ENCODE results near the gene MOB2. TPM values are rescaled to one million over a fixed set of nuclear protein-coding genes. Genes with fewer than 3 reads are reported as not detected.

Gene MOB2
- total RNA-seq, 1 donor from 2014 or later = 31.3 TPM

DNA sequence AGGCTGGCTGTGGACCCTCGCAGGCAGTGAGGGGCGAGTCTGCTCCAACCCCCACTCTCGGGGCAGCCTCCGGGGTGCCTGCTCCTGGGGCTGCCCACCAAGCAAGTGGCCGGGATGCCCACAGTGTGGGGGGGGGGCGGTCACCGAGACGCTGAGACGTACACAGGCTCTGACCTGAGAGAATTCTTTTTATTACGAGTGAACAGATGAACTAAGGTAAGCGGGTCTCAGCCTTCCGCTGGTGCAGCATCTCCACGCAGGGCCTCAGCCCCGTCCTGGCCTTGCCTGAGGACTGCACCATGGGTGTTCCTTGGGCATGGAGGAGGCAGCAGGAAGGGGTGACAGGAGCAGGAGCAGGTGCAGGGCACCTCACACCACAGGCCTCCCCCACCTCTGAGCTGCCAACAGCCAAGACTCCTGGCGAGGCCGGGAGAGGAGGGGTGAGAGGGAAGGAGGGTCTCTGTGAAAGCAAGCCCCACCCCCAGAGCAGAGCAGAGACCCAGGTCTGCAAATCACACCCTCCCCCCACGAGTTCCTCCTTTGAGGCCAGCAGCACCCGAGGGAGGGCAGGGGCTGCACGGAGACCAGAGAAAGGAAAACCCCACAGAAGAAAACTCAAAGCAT is 17.2 kb downstream of the MOB2 start:
- H3K9me3 Mint-ChIP-seq = no peaks in the 10 kb centered on the region
- H3K4me1 Mint-ChIP-seq = no peaks in the 10 kb centered on the region
- H3K4me3 Mint-ChIP-seq = no peak overlapping the region
- TF ChIP-seq CTCF (IDR thresholded peaks at IDR 0.05; ENCODE audit: unreplicated experiment) = no peak
- H3K36me3 Mint-ChIP-seq = peaks cover 16% of the 10 kb centered on the region
- no peaks in the 10 kb centered on the region for H3K27me3 Mint-ChIP-seq (ENCODE audit: low read depth)
- no peak overlapping the region for H3K27ac Mint-ChIP-seq
- DNase-seq (ENCODE audit: low spot score in 2 of 2, unreplicated experiment in 2 of 2) = no peak

GRCh38 chr11:1468473-1469066 is 18.0 kb downstream of the MOB2 start:
- DNase-seq (ENCODE audit: low spot score in 2 of 2, unreplicated experiment in 2 of 2) = no peak
- Mint-ChIP-seq H3K4me1 (no peaks in the 10 kb centered on the region), H3K4me3 (no peak overlapping the region), H3K36me3 (peaks cover 11% of the 10 kb centered on the region), H3K9me3 (no peaks in the 10 kb centered on the region), H3K27ac (no peak overlapping the region), H3K27me3 (ENCODE audit: low read depth) (no peaks in the 10 kb centered on the region)
- no peak for TF ChIP-seq CTCF (IDR thresholded peaks at IDR 0.05; ENCODE audit: unreplicated experiment)

DNA sequence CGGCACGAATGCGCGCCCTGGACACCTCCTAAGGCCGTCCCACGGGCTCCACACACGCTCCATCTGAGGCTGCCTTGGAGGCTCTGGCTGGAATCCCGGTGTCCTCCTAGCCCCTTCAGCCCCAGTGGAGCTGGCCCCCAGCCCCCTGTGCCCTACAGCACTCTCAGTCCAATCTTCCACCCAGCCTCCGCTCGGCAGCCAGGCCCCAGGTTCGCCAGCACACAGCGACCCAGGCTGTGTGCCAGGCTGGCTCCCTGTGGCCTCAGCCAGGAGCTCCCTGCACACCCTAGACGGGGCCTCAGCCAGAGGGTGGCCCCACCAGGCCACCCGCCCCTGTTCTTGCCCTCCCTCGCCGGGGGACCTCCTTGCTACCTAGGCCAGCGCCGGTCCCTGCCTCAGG is 18.6 kb downstream of the MOB2 start:
- Mint-ChIP-seq H3K36me3 (peaks cover 9% of the 10 kb centered on the region), H3K27me3 (ENCODE audit: low read depth) (no peaks in the 10 kb centered on the region), H3K9me3 (no peaks in the 10 kb centered on the region), H3K4me3 (no peak overlapping the region), H3K27ac (no peak overlapping the region), H3K4me1 (no peaks in the 10 kb centered on the region)
- no peak for TF ChIP-seq CTCF (IDR thresholded peaks at IDR 0.05; ENCODE audit: unreplicated experiment)
- no peak for DNase-seq (ENCODE audit: low spot score in 2 of 2, unreplicated experiment in 2 of 2)

GRCh38 chr11:1467270-1467669 is 19.3 kb downstream of the MOB2 start:
- no peak for DNase-seq (ENCODE audit: low spot score in 2 of 2, unreplicated experiment in 2 of 2)
- TF ChIP-seq CTCF (IDR thresholded peaks at IDR 0.05; ENCODE audit: unreplicated experiment) = no peak
- H3K27me3 Mint-ChIP-seq (ENCODE audit: low read depth) = no peaks in the 10 kb centered on the region
- no peak overlapping the region for H3K4me3 Mint-ChIP-seq
- H3K9me3 Mint-ChIP-seq = no peaks in the 10 kb centered on the region
- no peaks in the 10 kb centered on the region for H3K4me1 Mint-ChIP-seq
- H3K36me3 Mint-ChIP-seq = peaks cover 9% of the 10 kb centered on the region
- H3K27ac Mint-ChIP-seq = no peak overlapping the region

- Mint-ChIP-seq H3K27ac (no peak overlapping the region), H3K36me3 (peaks cover 9% of the 10 kb centered on the region), H3K4me1 (no peaks in the 10 kb centered on the region), H3K27me3 (ENCODE audit: low read depth) (no peaks in the 10 kb centered on the region), H3K9me3 (no peaks in the 10 kb centered on the region), H3K4me3 (no peak overlapping the region)
- no peak for DNase-seq (ENCODE audit: low spot score in 2 of 2, unreplicated experiment in 2 of 2)
- no peak for TF ChIP-seq CTCF (IDR thresholded peaks at IDR 0.05; ENCODE audit: unreplicated experiment)
Observed at GRCh38 chr11:1466784-1467183, 19.8 kb downstream of the MOB2 start.

Data from mesothelial cell of epicardium (in vitro differentiated cells).